HG03060 (cell line): Measurements from ENCODE around the gene NEUROD4.

ENCODE experiments used
- ATAC-seq: cut with Tn5 transposase; IDR thresholded peaks from one replicate; pipeline ENCODE4 v1.9.1; 2021; ENCODE audit warnings: low read depth, moderate number of reproducible peaks; ENCODE audit not compliant: unreplicated experiment

NEUROD4 gene

DNA sequence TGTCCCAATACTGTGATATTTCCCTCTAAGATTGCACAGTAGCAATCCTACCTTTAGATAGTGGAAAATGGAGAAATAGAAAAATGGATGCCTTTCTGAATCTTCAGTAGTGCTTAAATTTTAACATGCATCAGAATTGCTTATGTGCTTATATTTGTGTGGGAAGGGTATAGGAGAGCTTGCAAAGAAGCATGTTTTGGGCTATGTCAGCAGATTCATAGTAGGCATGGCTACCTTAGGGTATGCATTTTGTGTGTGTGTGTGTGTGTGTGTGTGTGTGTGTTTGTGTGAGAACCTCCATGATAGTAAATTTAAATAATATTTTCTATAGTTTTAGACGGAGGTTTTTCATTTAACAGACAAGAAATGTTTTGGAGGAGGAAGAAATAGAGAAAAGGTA, 38.3 kb downstream of the NEUROD4 start:
- no peak for ATAC-seq

DNA sequence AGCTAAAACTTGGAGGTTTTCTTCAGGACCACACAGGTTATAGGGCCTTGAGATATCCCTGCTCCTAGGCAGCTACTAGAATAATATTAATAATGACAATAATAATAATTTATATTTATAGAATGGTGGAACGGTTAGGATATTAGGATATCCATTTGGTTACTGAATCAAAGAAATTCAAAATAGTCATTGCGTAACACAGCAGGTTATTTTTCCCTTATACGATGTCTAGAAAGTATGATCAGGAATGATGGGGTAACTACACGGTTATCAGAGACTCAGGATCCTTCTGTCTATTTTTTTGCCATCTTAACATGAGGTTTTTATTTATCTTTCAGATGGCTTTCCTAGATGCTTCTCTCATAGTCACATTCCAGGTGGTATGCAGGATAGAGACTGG, 39.0 kb downstream of the NEUROD4 start:
- no peak for ATAC-seq

GRCh38 chr12:55060470-55060869, 40.7 kb downstream of the NEUROD4 start:
- ATAC-seq, result peak; percentile 99

- no peak for ATAC-seq
Observed at GRCh38 chr12:55061024-55061423, 41.2 kb downstream of the NEUROD4 start.

DNA sequence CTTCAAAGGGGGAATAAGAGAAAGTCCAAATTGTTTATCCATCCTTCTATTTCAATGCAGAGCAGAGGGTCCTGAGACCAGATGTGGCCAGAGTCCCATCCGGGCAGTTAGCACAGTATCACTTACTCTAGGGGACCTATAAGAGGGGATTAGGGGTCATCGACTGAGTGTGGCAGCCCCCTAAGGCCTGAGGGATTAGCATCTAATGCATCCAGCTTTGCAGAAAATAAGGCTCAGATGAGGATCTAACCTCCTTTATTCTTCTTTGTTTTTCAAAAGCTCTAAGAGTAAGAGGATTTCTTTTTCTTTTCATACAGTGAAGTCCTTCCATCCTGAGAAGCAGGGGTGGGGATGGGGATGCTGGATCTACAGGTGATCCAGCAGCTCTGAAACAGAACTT, 43.5 kb downstream of the NEUROD4 start:
- ATAC-seq, result no peak

DNA sequence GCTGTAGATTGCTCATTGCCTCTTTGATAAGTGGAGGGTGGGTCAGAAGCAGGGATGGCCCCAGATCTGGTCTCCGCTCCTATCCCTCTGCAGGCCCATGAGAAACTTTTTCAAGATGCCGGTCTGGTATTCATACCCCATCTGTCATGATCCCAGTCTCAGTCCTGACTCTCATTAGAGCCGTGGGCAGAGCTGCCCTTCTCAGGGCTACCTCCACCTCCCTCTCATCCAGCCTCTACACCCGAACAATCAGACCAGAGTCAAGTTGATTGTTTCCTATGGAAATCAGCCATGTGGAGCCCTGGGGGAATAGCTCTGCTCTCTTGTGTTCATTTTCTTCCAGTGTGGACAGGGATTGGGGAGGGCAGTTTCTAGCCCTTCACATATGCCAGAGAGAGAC, 45.8 kb downstream of the NEUROD4 start:
- ATAC-seq, result no peak

DNA sequence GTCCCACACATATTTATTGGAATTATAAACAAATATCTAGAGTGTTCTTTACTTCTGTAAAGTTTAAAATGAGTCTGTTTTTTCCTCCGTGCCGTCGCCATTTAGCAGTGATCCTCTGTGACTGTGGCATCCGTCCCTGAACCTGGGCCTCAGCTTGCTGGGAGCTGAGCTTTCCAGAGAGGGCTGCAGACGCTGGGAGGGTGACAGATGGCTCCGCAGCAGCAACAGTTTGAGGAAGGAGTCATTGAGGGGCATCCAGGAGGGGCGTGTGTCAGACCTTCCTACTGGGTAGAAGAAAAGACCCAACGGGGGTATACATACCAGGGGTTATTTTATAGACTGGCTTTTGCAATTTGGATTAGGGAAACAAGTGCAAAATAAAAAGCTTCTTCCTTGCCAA, 47.9 kb downstream of the NEUROD4 start:
- ATAC-seq, result no peak

- no peak for ATAC-seq
Observed at GRCh38 chr12:55068416-55069010, 48.7 kb downstream of the NEUROD4 start.

GRCh38 chr12:55072083-55072482, 52.3 kb downstream of the NEUROD4 start:
- ATAC-seq, result no peak

- ATAC-seq, result no peak
Observed at GRCh38 chr12:55073043-55074022, 53.6 kb downstream of the NEUROD4 start.

- ATAC-seq, result no peak
Observed at GRCh38 chr12:55074806-55075205, 55.0 kb downstream of the NEUROD4 start.
